Stomach (tissue), 9 donors: ENCODE data around the gene CCT6B. TPM values are rescaled to one million over a fixed set of nuclear protein-coding genes. Genes with fewer than 3 reads are reported as not detected.

Experiments
- DNase-seq, 2 donors: peaks; one replicate each; pipeline versions ENCODE4 v3.0.0 to v3.0.0-alpha.2; 2013 to 2019
- H3K27ac ChIP-seq, 5 donors: fragments of 200-600 bp in 4 of 5; sonication (generic) in 4 of 5; one replicate each; pipeline ENCODE4 v1.5.1; 2013 to 2019; ENCODE audit warnings: mild to moderate bottlenecking in 1 of 5, moderate library complexity in 1 of 5
- H3K27me3 ChIP-seq, 3 donors: fragments of 200-600 bp; sonication (generic); one replicate each; pipeline ENCODE4 v1.5.1; 2017 to 2019; ENCODE audit warnings: mixed run types in 1 of 3
- H3K36me3 ChIP-seq, 4 donors: fragments of 200-600 bp; sonication (generic); 1 replicate in 3 of 4; 2 replicates in 1 of 4; pipeline ENCODE4 v1.5.1; 2016 to 2019
- H3K4me1 ChIP-seq, 4 donors: fragments of 200-600 bp; sonication (generic); one replicate each; pipeline ENCODE4 v1.5.1; 2016 to 2019
- H3K4me3 ChIP-seq, 4 donors: fragments of 200-600 bp; sonication (generic) in 3 of 4; one replicate each; pipeline ENCODE4 v1.5.1; 2016 to 2019; ENCODE audit warnings: mild to moderate bottlenecking in 1 of 4
- H3K9me3 ChIP-seq, 4 donors: fragments of 200-600 bp; sonication (generic); one replicate each; pipeline ENCODE4 v1.5.1; 2016 to 2019
- EP300 ChIP-seq: sonication (generic); formaldehyde crosslinking; IDR thresholded peaks from one replicate; pipeline ENCODE4 v1.6.1; 2017; ENCODE audit warnings: antibody characterized with exemption
- POLR2A ChIP-seq, 4 donors: fragments of 450-650 bp; IDR thresholded peaks; one replicate each; pipeline ENCODE4 v1.6.1; 2016; ENCODE audit warnings: antibody characterized with exemption in 4 of 4, control low read depth in 2 of 4, mild to moderate bottlenecking in 1 of 4, moderate library complexity in 1 of 4
- POLR2AphosphoS5 ChIP-seq, 3 donors: sonication (generic); formaldehyde crosslinking; IDR thresholded peaks; one replicate each; pipeline ENCODE4 v1.6.1; 2016; ENCODE audit warnings: antibody characterized with exemption in 3 of 3
- WGBS, 5 donors: extraction: QIAGEN DNeasy Blood & Tissue Kit in 3 of 5; methylation state at CpG; one replicate each; pipeline versions ENCODE4 v1.1.5 to v1.1.7; 2013 to 2018; 5-methylcytosine and 5-hydroxymethylcytosine counted together
- intact Hi-C: fragments of 100-400 bp; cut with DNase I; formaldehyde crosslinking; loops from one replicate; pipeline ENCODE4 v1.15.1; 2023; ENCODE audit warnings: low total_unique reads
- polyA plus RNA-seq, 3 donors: library from polyadenylated mRNA; stranded (reverse); fragments of 200-250 nt; gene quantifications; one replicate each; pipeline ENCODE4 v1.2.3, GENCODE V29; 2013
- total RNA-seq, 5 donors: library from RNA; depleted of rRNA; stranded (reverse); fragments of >200 nt; gene quantifications; one replicate each; pipeline versions ENCODE4 v1.1.0 to v1.2.3, GENCODE V29; 2014 to 2016
- TF ChIP-seq, protein P1 (sequence below), 7 experiments: fragments of 450-650 bp in 4 of 7; fragments of 200-600 bp in 3 of 7; sonication (generic) in 3 of 7; IDR thresholded peaks; one replicate each; pipeline ENCODE4 v1.5.1; 2016 to 2019; ENCODE audit warnings: antibody characterized with exemption in 7 of 7, control low read depth in 2 of 7, mild to moderate bottlenecking in 1 of 7
- donor health status: healthy with polysubstance abuse.
- donor health status: Bipolar disorder and iron deficiency.
- donor health status: healthy.

Gene CCT6B
- total and polyA plus RNA-seq, 8 donors = 0.45 to 8.6 (median 1.4) TPM; not detected in 2

DNA sequence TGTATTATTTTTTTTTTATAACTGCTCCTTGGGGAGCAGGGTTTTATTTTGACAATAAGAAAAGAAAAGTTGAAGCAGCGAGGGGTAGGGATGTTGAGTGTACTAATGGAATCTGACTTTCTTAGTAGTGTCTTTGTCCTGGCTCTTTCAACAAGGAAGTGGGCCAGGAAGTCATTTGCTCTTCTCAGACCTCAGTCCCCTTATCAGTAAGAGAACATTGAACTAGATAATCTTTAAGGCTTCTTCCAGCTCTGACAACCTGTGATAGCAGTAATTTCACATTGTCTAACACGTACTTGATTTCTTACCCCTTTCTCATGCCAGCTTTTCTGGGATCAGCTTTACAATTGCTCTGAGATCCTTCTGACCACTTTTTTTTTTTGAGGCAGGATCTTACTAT lies 27.4 kb upstream of the CCT6B start:
- Histone ChIP-seq H3K4me1 (peaks cover 6 to 40% (median 24%) of the 10 kb centered on the region in 4 donors), H3K9me3 (no peaks in the 10 kb centered on the region), H3K4me3 (no peak overlapping the region), H3K27ac (peak overlapping the region in 1 of 5 donors; percentile 3), H3K36me3 (peaks cover 19 to 82% (median 78%) of the 10 kb centered on the region in 4 donors), H3K27me3 (no peaks in the 10 kb centered on the region)
- DNase-seq = no peak
- 65 to 80% (median 73%) methylated on average over 2 of the region's 2 CpGs for WGBS, 5 donors
- TF ChIP-seq, protein P1, sequence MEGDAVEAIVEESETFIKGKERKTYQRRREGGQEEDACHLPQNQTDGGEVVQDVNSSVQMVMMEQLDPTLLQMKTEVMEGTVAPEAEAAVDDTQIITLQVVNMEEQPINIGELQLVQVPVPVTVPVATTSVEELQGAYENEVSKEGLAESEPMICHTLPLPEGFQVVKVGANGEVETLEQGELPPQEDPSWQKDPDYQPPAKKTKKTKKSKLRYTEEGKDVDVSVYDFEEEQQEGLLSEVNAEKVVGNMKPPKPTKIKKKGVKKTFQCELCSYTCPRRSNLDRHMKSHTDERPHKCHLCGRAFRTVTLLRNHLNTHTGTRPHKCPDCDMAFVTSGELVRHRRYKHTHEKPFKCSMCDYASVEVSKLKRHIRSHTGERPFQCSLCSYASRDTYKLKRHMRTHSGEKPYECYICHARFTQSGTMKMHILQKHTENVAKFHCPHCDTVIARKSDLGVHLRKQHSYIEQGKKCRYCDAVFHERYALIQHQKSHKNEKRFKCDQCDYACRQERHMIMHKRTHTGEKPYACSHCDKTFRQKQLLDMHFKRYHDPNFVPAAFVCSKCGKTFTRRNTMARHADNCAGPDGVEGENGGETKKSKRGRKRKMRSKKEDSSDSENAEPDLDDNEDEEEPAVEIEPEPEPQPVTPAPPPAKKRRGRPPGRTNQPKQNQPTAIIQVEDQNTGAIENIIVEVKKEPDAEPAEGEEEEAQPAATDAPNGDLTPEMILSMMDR (IDR thresholded peaks at IDR 0.05) = no peak
- no peak for TF ChIP-seq POLR2A (IDR thresholded peaks at IDR 0.05)
- no peak for TF ChIP-seq POLR2AphosphoS5 (IDR thresholded peaks at IDR 0.05)
- TF ChIP-seq EP300 = no peak
- intact Hi-C loops = no loop called here

DNA sequence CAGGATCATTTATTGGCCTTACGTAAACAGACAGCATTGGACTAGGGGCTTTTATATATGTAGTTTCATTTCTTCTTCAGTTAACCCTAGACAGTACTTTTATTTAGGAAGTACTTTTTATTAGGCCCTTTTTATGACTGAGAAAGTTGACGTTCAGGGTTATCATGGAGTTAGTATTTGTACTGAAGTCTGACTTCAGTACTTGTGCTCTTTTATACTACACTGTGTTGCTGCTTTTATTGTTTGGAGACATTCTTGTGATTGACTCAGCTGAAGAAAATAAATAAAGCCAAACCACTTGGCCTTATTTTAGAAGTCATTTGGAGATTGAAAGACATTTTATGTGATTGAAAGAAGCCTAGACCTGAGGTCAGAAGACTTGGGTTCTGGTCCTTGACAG lies 26.0 kb upstream of the CCT6B start:
- DNase-seq = no peak
- intact Hi-C loops = no loop called here
- Histone ChIP-seq H3K27ac (no peak overlapping the region), H3K27me3 (no peaks in the 10 kb centered on the region), H3K4me3 (no peak overlapping the region), H3K36me3 (peaks cover 15 to 73% (median 70%) of the 10 kb centered on the region in 4 donors), H3K9me3 (no peaks in the 10 kb centered on the region), H3K4me1 (peaks cover 6 to 50% (median 33%) of the 10 kb centered on the region in 4 donors)
- 77 to 84% (median 82%) methylated on average over 2 of the region's 2 CpGs for WGBS, 5 donors
- no peak for TF ChIP-seq EP300
- TF ChIP-seq POLR2AphosphoS5 (IDR thresholded peaks at IDR 0.05) = no peak
- TF ChIP-seq, protein P1 (IDR thresholded peaks at IDR 0.05) = no peak
- TF ChIP-seq POLR2A (IDR thresholded peaks at IDR 0.05) = no peak

DNA sequence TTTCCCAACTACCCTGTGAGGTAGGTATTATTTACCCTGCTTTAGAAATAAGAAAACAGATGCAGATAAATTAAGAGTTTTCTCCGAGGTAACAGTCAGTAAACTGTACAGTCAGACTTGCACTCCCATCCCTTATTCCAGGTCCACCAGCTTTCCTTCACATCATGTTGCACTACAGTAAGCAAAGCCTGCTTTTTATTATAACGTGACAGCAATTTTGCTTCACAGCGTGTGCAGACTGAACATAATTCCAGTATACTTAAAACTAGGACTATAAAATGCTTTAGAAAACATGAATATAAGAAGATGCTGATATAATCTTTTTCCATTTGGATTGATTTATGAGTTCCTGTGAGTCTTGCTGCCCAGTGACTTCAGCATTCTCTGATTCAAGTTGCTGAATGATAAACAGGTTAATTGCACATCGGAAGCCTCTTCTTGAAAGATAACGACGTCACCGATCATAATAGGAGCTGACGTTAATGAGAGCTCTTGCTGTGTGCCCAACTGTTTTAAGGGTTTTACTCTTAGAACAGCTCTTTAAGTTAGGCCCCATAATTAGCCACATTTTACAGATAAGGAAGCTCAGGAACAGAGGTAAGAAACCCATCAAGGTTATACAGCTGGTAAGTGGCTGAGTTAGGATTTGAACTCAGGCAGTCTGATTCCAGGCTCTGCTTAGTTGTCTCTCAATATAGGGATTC lies 20.4 kb upstream of the CCT6B start:
- peak overlapping the region; percentile 70 to 88 (median 77) for H3K4me3 ChIP-seq
- H3K4me1 ChIP-seq = peaks cover 12 to 53% (median 35%) of the 10 kb centered on the region in 4 donors
- 13 to 21% (median 15%) methylated on average over 8 of the region's 8 CpGs for WGBS, 5 donors
- H3K27ac ChIP-seq = peak overlapping the region in 4 of 5 donors; percentile 99 to 100 (median 100)
- no peak for TF ChIP-seq POLR2A (IDR thresholded peaks at IDR 0.05)
- TF ChIP-seq, protein P1 (IDR thresholded peaks at IDR 0.05) = no peak
- no peak for TF ChIP-seq EP300
- no peak for TF ChIP-seq POLR2AphosphoS5 (IDR thresholded peaks at IDR 0.05)
- H3K36me3 ChIP-seq = peaks cover 0 to 31% (median 25%) of the 10 kb centered on the region in 4 donors
- DNase-seq = peak in 1 of 2 donors; percentile 51
- H3K9me3 ChIP-seq = no peaks in the 10 kb centered on the region
- intact Hi-C loops = no loop called here
- no peaks in the 10 kb centered on the region for H3K27me3 ChIP-seq

DNA sequence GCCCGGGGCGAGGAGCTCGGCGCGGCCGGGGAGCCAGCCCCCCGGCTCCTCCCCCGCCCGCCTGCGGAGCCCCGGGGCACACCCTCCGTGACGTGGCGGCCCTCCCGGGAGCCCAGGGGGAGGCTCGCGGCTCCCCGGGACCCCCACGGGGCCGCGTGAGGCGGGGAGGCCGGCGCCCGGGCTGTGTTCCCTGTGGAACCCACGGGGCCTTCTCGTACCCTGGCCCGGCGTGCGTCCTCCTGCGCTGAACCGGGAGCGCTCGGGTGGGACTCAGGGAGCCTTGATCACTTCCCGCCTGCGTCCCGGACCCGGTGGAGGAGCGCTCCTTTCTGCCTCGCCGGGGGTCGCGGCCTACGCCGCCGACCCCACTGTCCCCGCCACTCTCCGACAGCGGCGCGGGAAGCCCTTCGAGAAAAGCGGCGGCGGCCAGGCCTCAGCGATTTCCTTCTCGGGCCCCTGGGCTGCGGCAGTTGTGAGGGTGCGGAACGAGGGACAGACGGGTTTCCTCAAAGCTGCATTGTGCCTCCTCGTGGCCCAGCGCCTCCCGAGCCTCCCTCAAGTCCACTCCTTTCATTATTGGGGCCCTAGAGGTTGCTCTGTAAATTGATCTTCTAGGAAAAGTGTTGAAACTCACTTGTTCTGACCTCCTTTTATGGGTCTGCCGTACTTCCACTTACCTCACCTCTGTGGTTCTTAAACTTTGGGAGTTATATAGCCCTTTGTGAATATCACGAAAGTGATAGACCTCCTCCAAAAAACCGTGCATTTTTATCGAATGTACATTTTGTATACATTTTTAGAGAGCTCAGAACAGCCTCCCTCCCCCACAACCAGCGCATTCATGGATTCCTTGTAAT lies 19.6 kb upstream of the CCT6B start:
- Histone ChIP-seq H3K36me3 (peaks cover 0 to 23% (median 17%) of the 10 kb centered on the region in 4 donors), H3K27ac (peak overlapping the region; percentile 98 to 100 (median 100)), H3K4me3 (peak overlapping the region; percentile 70 to 88 (median 77)), H3K4me1 (peaks cover 12 to 53% (median 35%) of the 10 kb centered on the region in 4 donors), H3K9me3 (no peaks in the 10 kb centered on the region), H3K27me3 (no peaks in the 10 kb centered on the region)
- intact Hi-C loops = no loop called here
- 0 to 1% (median 1%) methylated on average over 25 to 66 of the region's 69 CpGs for WGBS, 5 donors
- peak; percentile 74 to 93 for DNase-seq
- TF ChIP-seq EP300 = no peak
- TF ChIP-seq POLR2A (IDR thresholded peaks at IDR 0.05) = peak in 1 of 4 donors; percentile 12
- peak in 1 of 3 donors; percentile 68 for TF ChIP-seq POLR2AphosphoS5 (IDR thresholded peaks at IDR 0.05)
- TF ChIP-seq, protein P1 (IDR thresholded peaks at IDR 0.05) = peak in 3 of 7 experiments; percentile 12 to 37 (median 31)
